HG03442 (cell line): ENCODE results near the gene BDNF.

ENCODE experiments used
- ATAC-seq: cut with Tn5 transposase; IDR thresholded peaks from one replicate; pipeline ENCODE4 v1.9.1; 2021; ENCODE audit warnings: mild to moderate bottlenecking, moderate library complexity; ENCODE audit not compliant: unreplicated experiment

The BDNF gene

DNA sequence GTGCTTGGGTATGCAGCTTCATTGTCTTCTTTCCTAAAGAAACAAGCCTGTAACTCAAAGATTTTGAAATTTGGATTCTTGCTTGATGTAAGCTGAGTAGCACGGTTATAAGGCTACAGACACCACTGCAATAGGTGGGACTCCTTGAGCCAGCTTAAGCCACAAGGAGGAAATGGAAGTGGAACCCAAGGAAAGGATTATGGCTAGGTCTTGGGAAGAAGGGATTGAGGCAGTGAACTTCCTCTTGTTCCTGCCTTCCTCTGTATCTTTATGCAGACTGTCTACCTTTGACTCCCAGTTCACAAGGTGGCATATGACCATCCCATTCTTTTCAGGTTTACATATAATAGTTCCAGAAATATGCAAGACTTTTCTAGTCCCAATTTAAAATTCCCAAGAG, 72.3 kb downstream of the BDNF start:
- no peak for ATAC-seq

DNA sequence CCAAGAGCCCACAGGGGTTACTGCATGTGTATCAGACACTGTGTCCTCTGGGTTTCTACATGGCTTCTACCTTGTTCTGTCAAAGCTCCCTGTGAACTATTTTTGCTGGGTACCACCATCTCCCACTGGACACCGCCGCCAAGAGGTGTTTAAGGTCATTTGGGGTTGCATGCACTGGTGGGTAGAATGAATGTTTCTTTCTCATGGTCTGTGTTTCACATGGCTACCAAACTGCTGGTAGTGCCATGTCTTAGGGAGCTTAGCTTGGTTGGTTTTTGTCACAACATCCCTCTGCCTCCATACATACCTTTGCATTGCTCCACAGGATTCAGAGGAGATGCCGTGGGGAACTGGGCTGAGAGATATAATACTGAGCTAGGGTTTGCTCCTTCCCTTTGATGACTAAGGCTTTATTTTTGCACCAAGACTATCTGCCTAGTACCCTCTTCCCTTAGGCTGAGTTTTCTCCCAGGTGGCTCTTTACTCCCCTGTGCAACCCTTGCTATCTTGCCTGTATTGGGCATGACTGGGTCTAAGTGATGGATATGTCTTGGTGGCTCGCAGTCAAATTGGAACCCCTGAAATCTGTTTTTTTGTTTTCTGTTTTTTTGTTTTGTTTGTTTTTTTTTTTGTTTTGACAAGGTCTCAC, 73.2 kb downstream of the BDNF start:
- ATAC-seq = no peak

DNA sequence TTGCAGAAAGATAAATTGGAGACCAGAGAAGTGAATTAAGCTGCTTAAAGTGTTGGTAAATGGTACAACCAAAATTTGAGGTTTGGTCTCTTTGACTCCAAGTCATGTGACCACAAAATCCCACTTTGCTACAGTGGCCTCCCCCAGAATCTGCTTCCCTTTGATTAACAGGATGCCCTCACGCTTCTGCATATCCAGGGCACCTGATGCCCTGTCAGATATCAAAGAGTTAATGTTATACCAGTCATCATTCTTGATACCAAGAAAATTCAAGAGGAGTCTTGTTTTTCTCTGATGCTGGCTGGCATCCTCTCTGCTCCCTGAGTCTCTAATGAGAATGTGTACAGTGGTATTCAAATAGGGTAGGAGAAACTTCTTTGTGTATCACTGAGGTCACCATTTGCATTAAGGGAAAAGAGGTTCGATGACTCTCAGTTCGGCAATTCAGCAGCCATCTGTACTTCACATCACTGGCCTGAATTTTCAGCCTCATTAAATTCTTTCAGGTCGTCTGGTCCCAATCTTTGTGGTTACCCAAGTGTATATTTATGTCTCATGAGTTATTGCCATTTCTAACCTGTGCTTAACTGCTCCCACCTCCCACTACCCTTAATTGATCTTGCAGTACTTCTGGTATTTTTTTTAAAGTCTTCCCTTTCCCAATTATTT, 73.9 kb downstream of the BDNF start:
- ATAC-seq = no peak

DNA sequence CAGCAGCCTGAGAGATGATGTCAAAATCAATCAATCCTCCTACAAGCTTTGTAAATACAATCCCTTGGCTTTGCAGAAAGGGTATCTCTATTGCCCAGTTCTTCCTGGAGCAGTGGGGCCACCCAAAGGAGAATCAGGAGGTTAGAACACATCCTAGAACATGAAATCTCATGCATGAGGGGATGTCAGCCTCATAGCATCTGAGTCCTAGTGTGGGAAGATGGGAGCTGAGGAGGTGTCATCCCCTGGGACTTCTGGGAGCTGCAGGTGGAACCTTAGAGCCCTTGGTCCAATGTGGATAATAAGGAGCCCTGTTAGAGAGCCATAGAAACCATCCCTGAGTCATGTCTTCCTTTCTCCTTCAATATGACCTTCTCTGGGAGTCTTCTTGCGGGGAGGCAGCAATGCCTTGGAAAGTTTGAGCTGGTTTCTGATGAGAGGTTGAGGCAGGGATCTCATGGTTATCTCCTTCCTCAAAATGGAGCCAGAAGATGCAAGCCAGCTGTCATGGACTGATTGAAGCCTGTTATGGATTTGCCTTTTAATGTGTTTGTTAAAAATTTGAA, 74.8 kb downstream of the BDNF start:
- no peak for ATAC-seq

DNA sequence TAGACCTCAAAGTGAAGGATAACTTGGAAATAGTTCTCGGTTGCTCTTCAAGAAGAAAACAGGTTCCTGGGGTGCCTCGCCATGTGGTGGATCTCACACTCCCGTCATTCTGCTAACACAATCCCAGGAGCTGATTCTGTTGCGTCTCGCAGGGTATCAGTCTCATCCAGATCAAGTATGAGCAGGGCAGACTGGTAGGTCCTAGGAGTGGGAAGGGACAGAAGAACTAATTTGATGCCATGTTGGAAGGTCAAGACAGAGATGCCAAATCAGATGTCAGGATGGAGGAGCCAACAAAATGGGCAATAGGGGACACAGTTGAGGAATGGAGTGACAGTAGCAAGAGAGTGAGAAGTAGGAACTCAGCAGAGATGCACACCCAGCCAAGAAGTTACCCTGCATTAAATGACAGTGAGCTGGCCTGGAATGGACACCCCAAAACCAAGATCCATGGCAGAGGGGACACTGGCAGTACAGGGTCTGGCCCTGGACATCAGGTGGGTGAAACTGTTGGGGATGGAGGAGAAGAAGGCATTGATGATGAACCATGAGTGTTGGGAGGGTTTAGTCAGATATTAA, 76.2 kb downstream of the BDNF start:
- ATAC-seq = no peak

DNA sequence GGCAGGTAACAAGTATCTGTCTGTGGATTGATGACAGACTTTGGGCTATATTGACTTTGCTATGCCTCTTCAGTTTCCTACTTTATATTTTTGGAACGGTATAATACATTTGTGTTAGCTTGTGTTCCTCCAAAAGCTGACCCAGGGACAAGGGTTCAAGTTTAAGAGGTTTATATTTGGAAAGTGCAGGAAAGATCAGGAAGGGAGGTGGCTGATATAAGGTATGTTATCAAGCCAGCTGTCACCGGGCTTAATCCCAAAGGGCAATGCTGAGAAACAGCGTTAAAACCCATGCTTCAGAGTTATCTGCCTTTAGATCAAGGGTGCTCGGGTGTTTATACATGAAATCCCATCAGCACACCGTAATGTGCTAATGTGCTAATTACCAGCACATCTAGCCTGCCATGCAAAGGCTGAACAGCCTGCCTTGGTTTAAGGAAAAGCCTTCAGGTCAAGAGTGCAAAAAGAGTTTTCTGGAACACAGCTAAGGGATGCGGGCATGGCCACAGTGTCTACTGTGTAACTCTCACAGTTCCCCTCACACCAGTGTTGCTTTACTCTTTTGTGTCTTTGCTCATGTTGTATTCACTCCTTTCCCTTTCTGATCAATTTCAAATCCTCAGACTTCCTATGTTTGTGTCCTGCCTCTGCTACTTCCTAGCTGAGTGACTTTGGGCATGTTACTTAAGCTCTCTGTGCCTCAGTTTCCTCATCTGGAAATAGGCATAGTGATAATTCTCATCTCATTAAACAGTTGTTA, 77.5 kb downstream of the BDNF start:
- ATAC-seq = no peak

DNA sequence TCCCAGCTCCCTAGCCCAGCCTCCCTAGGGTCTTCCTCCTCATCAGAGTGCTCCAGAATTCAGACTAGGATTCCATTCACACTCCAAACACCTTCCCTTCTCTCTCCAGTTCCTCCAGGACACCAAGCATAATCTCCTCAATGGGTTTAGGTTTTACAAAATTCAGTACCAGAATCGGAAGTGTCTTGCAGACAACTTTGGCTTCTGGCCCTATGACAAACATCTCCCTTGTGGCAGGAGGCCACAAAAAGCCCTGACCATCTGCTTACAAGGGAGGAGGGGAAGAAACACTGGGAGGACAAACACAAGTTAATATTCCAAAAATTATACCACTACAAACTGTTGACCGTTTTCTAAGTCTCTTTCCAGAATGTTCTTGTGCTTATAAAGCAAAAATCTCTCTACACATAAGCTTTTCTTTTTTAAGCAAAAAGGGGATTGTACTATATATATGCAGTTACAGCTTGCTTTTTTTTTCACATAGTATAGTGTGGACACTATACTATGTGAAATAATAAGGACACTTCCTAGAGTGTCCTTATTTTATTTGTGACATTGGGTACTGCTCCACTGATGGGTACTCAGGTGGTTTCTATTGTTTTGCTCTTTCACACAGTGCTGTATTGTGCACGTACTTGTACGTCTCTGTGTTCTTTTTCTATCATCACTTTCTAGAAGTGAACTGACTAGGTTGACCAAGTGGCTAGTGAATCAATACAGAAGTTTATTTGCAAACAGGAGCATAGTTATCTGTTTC, 78.7 kb downstream of the BDNF start:
- ATAC-seq = no peak

DNA sequence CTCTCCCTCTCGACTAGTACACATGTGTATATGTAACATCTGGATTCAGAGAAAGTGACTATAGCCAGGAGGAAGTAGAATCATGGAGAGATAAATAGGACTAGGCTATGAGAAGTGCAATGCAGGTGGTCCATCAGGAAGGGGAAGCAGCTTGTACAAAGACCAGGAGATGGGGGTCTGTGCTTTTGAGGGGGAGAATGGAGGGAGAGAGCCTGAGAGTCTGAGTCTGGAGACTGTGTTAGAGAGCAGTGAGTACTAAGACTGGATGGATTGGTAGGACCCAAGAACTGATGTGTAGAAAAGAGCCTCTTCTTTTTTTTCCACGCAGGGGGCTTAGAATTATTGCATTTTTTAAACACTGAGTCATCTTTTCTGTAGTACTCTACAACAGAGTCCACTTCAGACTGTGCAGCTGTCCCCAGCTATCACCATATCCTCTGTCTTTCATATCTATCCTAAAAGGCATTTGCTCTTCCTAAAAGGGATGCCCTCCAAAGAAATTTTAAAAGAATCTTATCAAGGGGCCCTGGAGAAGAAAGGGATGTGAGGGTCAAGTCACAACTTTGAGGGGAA, 80.4 kb downstream of the BDNF start:
- ATAC-seq = no peak

DNA sequence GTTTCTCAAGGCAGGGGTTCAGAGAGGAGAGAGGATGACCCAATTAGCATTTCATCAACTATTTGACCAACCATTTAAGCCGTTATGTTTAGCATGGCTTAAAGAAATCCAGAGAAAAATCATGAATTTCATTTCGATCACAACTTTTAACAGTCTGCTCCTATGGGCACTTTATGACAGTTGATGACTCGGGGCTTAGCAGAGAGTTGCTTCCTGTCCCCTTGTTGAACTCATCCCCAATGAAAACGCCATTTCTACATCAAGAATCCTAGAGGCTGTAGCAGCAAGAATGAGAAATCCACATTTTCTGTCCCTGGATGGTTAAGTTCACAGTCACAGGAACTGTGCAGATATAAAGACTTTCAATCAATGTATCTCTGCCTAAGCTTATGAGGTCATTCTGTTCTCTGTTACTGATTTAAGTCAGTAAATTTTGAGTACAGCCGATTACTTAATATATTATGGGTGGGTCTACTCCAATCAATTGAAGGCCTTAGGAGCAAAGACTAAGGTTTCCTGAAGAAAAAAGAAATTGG, 81.1 kb downstream of the BDNF start:
- no peak for ATAC-seq

DNA sequence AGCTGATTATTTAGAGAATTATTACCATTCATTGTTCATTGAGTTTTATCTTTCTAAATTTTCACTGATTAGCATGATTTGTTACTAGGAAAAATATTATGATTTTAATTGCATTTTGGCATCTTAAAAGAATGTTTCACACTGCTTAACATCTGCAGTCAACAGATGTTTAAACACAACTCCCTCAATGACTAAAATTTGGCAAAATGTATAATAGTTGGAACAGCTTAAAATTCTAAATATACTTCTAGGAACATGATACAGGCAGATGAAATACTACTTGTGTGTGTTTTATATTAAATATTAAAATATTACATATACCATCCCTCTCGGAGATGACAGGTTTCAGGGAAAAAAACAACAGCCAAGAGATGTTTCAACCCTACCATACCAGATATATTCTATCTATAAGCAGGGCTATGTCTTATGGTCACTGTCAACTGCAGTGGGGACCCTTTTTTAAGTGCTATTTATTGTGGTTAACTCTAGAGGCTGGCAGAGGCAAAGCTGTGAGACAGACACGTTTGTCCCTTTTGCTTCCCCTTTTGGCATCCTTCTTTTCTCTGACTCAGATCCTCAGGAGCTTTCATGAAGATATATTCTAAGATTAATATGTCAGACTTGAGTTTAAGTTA, 81.9 kb downstream of the BDNF start:
- no peak for ATAC-seq

DNA sequence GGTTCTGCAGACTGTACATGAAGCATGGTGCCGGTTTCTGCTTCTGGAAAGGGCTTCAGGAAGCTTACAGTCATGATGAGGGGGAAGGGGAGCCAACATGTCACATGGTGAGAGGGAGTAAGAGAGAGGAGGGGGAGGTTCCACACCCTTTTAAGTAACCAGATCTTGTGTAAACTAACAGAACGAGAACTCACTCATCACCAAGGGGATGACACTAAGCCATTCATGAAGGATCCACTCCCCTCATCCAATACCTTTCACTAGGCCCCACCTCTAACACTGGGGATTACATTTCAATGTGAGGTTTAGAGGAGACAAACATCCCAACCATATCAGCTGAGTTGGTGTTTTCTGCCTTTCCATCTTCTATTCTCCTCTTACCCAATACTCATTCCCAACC, 83.5 kb downstream of the BDNF start:
- no peak for ATAC-seq

DNA sequence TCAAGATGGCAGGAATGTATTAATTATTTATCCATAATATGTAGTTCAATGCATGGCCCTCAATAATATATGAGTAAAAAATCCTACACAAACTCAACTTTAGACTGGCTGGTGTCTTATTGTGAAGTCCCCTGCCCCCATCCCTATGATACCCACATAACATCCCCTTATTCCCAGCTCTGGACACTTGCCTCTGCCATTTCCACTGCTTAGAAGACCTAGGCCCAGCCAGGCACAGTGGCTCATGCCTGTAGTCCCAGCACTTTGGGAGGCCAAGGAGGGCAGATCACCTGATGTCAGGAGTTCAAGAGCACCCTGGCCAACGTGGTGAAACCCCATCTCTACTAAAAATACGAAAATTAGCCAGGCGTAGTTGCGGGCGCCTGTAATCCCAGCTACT, 84.4 kb downstream of the BDNF start:
- no peak for ATAC-seq

DNA sequence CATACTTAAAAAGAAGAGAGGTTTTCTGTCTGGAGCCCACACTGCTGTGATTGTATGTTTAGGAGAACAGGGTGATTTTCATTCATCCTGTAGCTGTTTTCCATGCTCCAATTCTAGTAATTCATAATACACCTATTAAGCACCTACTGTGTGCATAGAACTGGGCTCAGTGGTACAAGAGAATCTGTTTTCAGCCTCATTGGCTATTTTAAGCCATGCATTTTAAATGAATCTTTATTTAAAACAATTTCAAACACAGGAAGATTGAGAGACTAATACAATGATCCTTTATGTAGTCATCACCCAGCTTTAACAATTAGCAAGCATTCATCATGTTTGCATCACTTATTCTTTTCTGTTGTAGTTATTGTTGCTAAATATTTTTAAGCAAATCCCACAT, 86.2 kb downstream of the BDNF start:
- ATAC-seq = no peak

DNA sequence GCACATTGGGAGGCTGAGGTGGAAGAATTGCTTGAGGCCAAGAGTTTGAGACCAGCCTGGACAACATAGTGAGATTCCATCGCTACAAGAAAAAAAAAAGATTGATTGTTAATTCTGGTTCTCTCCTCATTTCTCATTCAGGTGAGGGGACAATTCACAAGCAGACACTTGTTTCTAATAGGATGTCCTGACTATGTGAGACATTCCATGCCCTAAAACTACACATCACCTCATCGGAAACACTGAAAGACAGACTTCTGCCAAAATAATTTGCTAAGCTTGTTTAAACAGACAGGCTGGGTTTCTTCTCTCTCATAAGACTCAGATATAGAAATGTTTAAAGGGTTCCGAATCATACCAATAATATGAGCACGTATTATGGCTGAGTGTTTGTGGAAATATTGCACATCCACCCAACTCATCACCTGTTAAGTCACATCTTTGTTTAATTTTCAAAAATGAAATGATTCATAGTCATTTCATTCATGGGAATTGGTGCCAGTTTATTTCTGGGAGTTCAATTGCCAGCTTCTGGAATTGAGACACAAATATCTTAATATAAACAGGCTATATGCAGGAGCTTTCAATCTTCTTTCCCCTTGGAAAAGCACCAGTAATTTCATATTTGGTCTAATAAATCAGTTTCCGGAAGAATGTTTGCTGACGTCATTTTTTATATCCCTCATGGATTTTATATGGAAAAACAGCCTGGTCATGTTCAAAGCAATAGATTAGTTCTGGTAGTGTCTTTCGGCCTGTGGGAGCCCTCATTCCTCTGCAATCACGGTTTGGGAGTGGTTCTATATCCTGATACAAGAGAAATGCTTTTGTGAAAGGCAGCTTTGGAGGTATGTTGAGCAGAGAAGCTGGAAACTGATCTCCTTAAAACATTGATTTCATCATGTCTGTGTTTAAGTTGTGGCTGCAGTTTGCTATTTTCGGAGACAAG, 87.0 kb downstream of the BDNF start:
- no peak for ATAC-seq

DNA sequence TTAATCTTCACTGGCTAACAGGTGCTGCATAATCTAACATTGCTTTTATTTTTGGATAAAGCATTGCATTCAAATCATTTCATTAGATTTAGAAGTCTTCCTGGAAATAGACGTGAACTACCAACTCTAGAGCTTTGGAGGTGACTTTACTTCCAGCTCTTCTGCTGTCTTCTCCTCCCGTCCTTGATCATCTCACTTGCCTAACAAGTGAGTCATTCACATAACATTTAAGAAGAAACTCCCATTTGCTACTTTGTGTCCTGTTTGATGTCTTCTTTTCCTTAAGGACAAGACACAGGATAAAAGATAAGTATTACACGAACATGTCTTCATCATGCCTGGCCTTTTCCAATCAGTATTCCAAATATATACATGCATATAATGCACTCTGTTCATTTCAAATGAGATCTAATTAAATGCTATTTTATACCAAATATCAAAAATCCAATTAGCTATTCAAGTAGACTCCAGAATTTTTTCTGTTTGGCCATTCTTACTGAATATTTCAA, 88.3 kb downstream of the BDNF start:
- ATAC-seq = no peak

DNA sequence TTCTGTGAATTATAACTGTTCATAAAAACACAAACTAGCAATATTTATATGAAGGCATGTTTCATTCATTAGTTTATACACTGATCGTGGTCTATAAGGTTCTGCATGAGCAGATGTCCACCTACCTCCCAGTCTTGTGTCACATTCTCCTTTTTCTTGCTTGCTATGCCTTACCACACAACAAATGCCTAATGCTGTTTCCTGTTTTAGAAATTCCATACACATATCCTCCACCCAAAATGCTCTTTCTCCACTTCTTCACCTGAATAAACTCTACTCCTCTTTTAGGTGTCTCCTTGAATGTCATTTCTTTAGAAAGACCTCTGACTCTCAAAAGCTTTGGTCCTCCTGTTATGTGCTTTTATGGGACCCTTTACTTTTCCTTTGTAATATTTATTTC, 88.9 kb downstream of the BDNF start:
- no peak for ATAC-seq

DNA sequence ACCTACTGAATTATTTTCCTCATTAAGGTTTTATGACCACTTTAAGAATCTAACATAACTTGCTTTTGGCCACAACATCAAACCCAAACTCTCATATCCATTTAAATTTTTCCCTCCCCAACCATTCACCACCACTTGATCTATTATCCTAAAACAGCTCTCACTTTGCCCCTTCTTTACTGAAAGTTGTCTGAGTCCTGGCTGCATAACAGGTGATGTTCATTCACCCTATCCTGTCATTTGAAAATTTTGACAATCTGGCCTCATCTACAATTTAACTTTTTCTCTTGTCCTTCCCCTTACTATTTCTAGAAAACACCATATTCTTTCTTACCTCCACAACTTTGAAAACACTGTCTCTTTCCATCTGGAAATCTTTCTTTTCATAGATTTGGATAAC, 89.3 kb downstream of the BDNF start:
- no peak for ATAC-seq

DNA sequence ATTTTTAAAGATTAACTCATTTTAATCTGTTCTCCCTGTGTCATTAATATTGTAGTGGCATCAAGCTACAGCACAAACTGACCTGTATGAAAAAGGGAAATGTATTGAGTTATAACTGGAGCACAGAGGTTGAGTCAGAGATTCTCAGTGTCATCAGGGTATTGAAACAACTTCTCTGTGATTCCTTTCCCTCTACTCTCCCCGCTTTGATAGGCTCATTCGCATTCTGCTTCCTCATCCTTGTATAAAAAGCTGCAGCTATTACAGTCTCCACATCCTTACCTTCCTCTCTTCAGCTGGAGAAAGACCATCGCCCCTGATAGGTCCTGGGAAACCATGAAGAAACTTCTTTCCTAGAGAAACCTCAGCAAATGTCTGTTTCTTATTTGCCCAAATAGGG, 90.0 kb downstream of the BDNF start:
- ATAC-seq = no peak
